GM23248 (cell line): Measurements from ENCODE around the gene MGAT5. TPM values are rescaled to one million over a fixed set of nuclear protein-coding genes. Genes with fewer than 3 reads are reported as not detected.

Experiments used
- DNase-seq: peaks from one replicate; pipeline ENCODE4 v3.0.0-alpha.2; 2015
- H2AFZ ChIP-seq: fragments of 200-600 bp; sonication (generic); 2 replicates; pipeline ENCODE4 v1.6.1; 2016; ENCODE audit warnings: antibody characterized with exemption
- H3F3A ChIP-seq: fragments of 200-600 bp; sonication (generic); 2 replicates; pipeline ENCODE4 v1.6.1; 2016; ENCODE audit warnings: mild to moderate bottlenecking, antibody characterized with exemption, mixed run types; ENCODE audit not compliant: insufficient read depth
- H3K27ac ChIP-seq: fragments of 200-600 bp; sonication (generic); 2 replicates; pipeline ENCODE4 v1.5.1; 2016; ENCODE audit warnings: mild to moderate bottlenecking
- H3K27me3 ChIP-seq: fragments of 200-600 bp; sonication (generic); replicated peaks from 2 replicates; pipeline ENCODE4 v1.6.1; 2016; ENCODE audit warnings: mild to moderate bottlenecking; ENCODE audit not compliant: insufficient read depth
- H3K36me3 ChIP-seq: fragments of 200-600 bp; sonication (generic); 2 replicates; pipeline ENCODE4 v1.6.1; 2016; ENCODE audit warnings: low read depth, mild to moderate bottlenecking
- H3K4me1 ChIP-seq: fragments of 200-600 bp; sonication (generic); 2 replicates; pipeline ENCODE4 v1.6.1; 2016; ENCODE audit warnings: mild to moderate bottlenecking; ENCODE audit not compliant: insufficient read depth
- H3K4me2 ChIP-seq: fragments of 200-600 bp; sonication (generic); one replicate; pipeline ENCODE4 v1.6.1; 2016; ENCODE audit warnings: mild to moderate bottlenecking; ENCODE audit not compliant: unreplicated experiment
- H3K4me3 ChIP-seq: fragments of 200-600 bp; sonication (generic); 2 replicates; pipeline ENCODE4 v1.5.1; 2016; ENCODE audit warnings: mild to moderate bottlenecking
- H3K79me2 ChIP-seq: fragments of 200-600 bp; sonication (generic); 2 replicates; pipeline ENCODE4 v1.6.1; 2016; ENCODE audit warnings: mild to moderate bottlenecking; ENCODE audit not compliant: insufficient read depth
- H3K9ac ChIP-seq: fragments of 200-600 bp; sonication (generic); 2 replicates; pipeline ENCODE4 v1.6.1; 2016; ENCODE audit warnings: mild to moderate bottlenecking
- H3K9me2 ChIP-seq: fragments of 200-600 bp; sonication (generic); 2 replicates; pipeline ENCODE4 v1.6.1; 2016; ENCODE audit warnings: mixed run types, mild to moderate bottlenecking, moderate library complexity; ENCODE audit not compliant: insufficient read depth
- H3K9me3 ChIP-seq: fragments of 200-600 bp; sonication (generic); one replicate; pipeline ENCODE4 v1.6.1; 2017; ENCODE audit warnings: low read depth
- H4K20me1 ChIP-seq: fragments of 200-600 bp; sonication (generic); 2 replicates; pipeline ENCODE4 v1.6.0; 2016; ENCODE audit not compliant: insufficient read depth
- EZH2 ChIP-seq: fragments of 200-600 bp; sonication (generic); IDR thresholded peaks from 2 replicates; pipeline ENCODE4 v1.6.1; 2018; ENCODE audit warnings: antibody characterized with exemption, mild to moderate bottlenecking; ENCODE audit not compliant: insufficient read depth, poor library complexity, severe bottlenecking
- EZH2phosphoT487 ChIP-seq: fragments of 200-600 bp; sonication (generic); IDR thresholded peaks from 2 replicates; pipeline ENCODE4 v1.6.1; 2018; ENCODE audit warnings: antibody characterized with exemption, moderate library complexity, mild to moderate bottlenecking, low read depth; ENCODE audit not compliant: insufficient read depth
- WGBS, 2 experiments: methylation state at CpG; one replicate each; pipeline ENCODE4 v1.1.6; 2015 to 2017; ENCODE audit warnings: low lambda C conversion rate in 2 of 2, low coverage in 1 of 2; ENCODE audit errors: missing lambda C conversion rate in 2 of 2; 5-methylcytosine and 5-hydroxymethylcytosine counted together
- in situ Hi-C: fragments of 300-500 bp; cut with MboI; formaldehyde crosslinking; loops from 2 replicates; pipeline ENCODE4 v1.15.0; 2020
- polyA plus RNA-seq: library from polyadenylated mRNA; unstranded; fragments of >200 nt; fragmentation: Nextera tagmentation; extraction: Ambion mirVana; gene quantifications from 2 replicates; pipeline ENCODE4 v1.2.1, GENCODE V29; 2016
- total RNA-seq: library from RNA; depleted of rRNA; stranded (reverse); fragments of >200 nt; shearing (Covaris generic); gene quantifications from 2 replicates; pipeline ENCODE4 v1.2.3, GENCODE V29; 2014

MGAT5 gene
- total and polyA plus RNA-seq, 2 experiments from 2014 or later: 1.8 to 15.9 TPM

DNA sequence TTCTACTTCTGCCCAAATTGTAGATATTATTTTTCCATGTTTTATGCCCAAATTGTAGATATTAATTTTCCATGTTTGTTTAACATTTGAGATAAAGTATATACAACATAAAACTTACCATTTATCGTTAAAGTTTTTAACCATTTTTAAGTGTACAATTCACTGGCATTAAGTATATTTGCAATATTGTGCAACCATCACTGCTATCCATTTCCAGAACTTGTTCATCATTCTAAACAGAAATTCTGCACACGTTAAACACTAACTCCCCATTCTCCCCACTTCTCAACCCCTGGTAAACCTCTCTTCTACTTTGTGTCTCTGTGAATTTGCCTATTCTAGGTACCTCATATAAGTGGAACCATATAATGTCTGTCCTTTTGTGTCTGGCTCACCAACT, 162.1 kb downstream of the MGAT5 start:
- no peak for DNase-seq
- H3K36me3 ChIP-seq: no peaks in the 10 kb centered on the region
- H2AFZ ChIP-seq: no peak overlapping the region
- H3K27me3 ChIP-seq: no peaks in the 10 kb centered on the region
- H3F3A ChIP-seq: peaks cover 8% of the 10 kb centered on the region; the same call in 1 of the 2 replicates
- H3K9ac ChIP-seq: no peak overlapping the region
- H3K79me2 ChIP-seq: no peaks in the 10 kb centered on the region
- no peaks in the 10 kb centered on the region for H3K9me2 ChIP-seq
- in situ Hi-C loops: loop anchor here (25.0 kb wide), 1 partner anchor 529 kb away; no protein-coding TSS in a partner anchor
- no peaks in the 10 kb centered on the region for H3K9me3 ChIP-seq
- H3K4me3 ChIP-seq: no peak overlapping the region
- 78 to 95% methylated on average over 2 of the region's 2 CpGs for WGBS, 2 experiments
- no peaks in the 10 kb centered on the region for H4K20me1 ChIP-seq
- TF ChIP-seq EZH2phosphoT487 (no peak), EZH2 (no peak)
- peaks cover 14% of the 10 kb centered on the region for H3K4me1 ChIP-seq
- H3K27ac ChIP-seq: no peak overlapping the region
- no peak overlapping the region for H3K4me2 ChIP-seq

DNA sequence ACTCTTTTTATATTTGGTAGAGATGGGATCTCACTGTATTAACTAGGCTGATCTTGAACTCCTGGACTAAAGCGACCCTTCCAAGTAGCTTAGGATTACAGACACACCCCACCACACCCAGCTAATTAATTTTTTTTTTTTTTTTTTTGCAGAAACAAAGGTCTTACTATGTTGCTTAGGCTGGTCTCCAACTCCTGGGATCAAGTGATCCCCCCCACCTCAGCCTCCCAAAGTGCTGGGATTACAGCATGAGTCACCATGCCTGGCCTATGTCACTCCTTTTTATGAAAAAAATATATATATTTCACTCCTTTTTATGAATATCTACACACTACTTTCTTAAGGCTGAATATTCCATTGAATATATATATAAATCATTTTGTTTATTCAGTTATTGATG, 162.8 kb downstream of the MGAT5 start:
- in situ Hi-C loops: loop anchor here (25.0 kb wide), 1 partner anchor 529 kb away; no protein-coding TSS in a partner anchor
- 100% methylated on average over 1 of the region's 1 CpG for WGBS, 2 experiments
- no peaks in the 10 kb centered on the region for H3K9me3 ChIP-seq
- no peak overlapping the region for H3K9ac ChIP-seq
- no peak overlapping the region for H2AFZ ChIP-seq
- no peaks in the 10 kb centered on the region for H3K36me3 ChIP-seq
- no peaks in the 10 kb centered on the region for H4K20me1 ChIP-seq
- DNase-seq: no peak
- no peak overlapping the region for H3K27ac ChIP-seq
- H3K9me2 ChIP-seq: no peaks in the 10 kb centered on the region
- no peaks in the 10 kb centered on the region for H3K79me2 ChIP-seq
- H3K27me3 ChIP-seq: no peaks in the 10 kb centered on the region
- no peak overlapping the region for H3K4me3 ChIP-seq
- H3F3A ChIP-seq: 0 out of 2 replicates have a peak, but pooled peaks cover 8% of the 10 kb centered on the region
- H3K4me1 ChIP-seq: peaks cover 8% of the 10 kb centered on the region; the same call in 1 of the 2 replicates
- H3K4me2 ChIP-seq: no peak overlapping the region
- TF ChIP-seq EZH2 (no peak), EZH2phosphoT487 (no peak)

DNA sequence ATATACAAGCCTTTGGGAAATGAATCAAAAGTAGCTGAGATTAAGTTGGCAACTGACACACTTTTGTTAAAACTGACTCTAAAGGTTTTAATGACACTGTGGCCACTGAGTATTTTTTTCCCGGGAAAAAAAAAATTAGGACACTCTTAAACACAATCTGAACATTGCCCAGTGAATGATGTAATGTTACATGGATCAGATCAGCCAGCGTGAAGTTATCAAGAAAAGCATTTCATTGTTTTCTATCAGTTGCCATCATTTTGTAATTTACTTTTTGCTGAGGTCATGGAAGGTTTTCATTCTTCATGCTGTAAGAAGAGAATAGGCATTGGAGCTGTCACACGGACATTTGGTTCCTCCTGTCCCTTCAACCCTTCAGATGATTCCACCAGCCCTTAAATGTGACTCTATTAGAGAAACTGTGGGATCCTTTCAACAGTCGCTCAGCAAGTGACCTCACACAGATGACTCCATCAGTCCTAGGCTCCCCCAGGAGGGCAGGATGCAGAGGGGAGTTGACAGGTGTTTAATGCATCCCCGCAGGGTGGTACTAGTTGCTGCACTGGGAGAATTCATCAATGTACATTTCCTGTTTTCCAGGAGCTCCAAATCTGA, 164.2 kb downstream of the MGAT5 start:
- Histone ChIP-seq H3K36me3 (no peaks in the 10 kb centered on the region), H3K4me1 (peaks cover 5% of the 10 kb centered on the region; the same call in 1 of the 2 replicates), H3K4me2 (no peak overlapping the region), H3F3A (0 out of 2 replicates have a peak, but pooled peaks cover 6% of the 10 kb centered on the region), H3K9me2 (no peaks in the 10 kb centered on the region), H3K27ac (no peak overlapping the region), H4K20me1 (no peaks in the 10 kb centered on the region), H3K9me3 (no peaks in the 10 kb centered on the region), H2AFZ (no peak overlapping the region), H3K9ac (no peak overlapping the region), H3K4me3 (no peak overlapping the region), H3K79me2 (no peaks in the 10 kb centered on the region), H3K27me3 (no peaks in the 10 kb centered on the region)
- WGBS, 2 experiments: 74 to 79% methylated on average over 5 of the region's 5 CpGs
- TF ChIP-seq EZH2phosphoT487 (no peak), EZH2 (no peak)
- no peak for DNase-seq
- in situ Hi-C loops: loop anchor here (25.0 kb wide), 1 partner anchor 531 kb away; no protein-coding TSS in a partner anchor

DNA sequence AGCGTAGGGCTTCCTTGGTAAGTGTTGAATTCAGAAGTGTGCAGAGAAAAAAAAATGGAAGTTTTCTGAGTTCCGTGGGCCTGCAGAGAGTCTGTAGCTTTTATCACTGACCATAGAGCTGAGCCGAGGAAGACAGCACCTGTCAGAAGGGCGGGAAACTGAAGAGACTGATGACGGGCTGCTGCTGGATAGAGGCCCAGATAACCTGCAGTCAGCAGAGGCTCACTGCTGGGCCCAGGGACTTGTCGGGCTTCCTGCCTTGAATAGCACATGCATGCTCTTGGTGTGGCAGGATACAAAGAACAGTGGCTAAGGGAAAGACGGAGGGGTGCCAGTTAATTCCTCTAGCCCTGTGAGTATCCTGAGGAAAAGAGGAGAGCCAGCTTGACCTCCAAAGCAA, 166.4 kb downstream of the MGAT5 start:
- no peaks in the 10 kb centered on the region for H3K9me2 ChIP-seq
- H3K27ac ChIP-seq: no peak overlapping the region
- H4K20me1 ChIP-seq: no peaks in the 10 kb centered on the region
- no peaks in the 10 kb centered on the region for H3K27me3 ChIP-seq
- H3K79me2 ChIP-seq: no peaks in the 10 kb centered on the region
- no peak overlapping the region for H2AFZ ChIP-seq
- H3K36me3 ChIP-seq: no peaks in the 10 kb centered on the region
- no peak overlapping the region for H3K4me3 ChIP-seq
- no peaks in the 10 kb centered on the region for H3K4me1 ChIP-seq
- no peaks in the 10 kb centered on the region for H3K9me3 ChIP-seq
- TF ChIP-seq EZH2phosphoT487: no peak
- TF ChIP-seq EZH2: no peak
- in situ Hi-C loops: loop anchor here (25.0 kb wide), 1 partner anchor 533 kb away; no protein-coding TSS in a partner anchor
- no peaks in the 10 kb centered on the region for H3F3A ChIP-seq
- no peak for DNase-seq
- 93 to 96% methylated on average over 7 of the region's 7 CpGs for whole genome bisulfite sequencing, 2 experiments
- H3K9ac ChIP-seq: no peak overlapping the region
- no peak overlapping the region for H3K4me2 ChIP-seq

DNA sequence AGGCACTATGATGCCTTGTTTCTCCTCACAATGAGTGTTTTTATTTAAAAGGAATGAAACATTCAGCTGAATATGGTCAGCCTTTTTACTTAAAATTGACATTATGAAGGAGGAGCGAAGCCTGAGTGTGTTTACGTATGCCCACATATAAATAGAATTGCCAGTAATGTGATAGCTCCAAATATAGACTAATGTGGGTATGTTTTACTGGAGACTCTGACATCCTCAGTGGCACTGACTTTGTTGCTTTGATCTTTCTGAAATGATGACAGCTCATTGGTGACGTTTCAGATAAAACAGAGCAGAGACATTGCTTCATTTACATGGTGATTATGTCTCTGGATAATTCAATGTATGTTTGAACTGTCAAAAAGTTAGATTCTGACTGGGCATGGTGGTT, 167.0 kb downstream of the MGAT5 start:
- no peaks in the 10 kb centered on the region for H3K79me2 ChIP-seq
- H3K9me2 ChIP-seq: no peaks in the 10 kb centered on the region
- no peak overlapping the region for H3K9ac ChIP-seq
- no peaks in the 10 kb centered on the region for H4K20me1 ChIP-seq
- in situ Hi-C loops: loop anchor here (25.0 kb wide), 1 partner anchor 534 kb away; no protein-coding TSS in a partner anchor
- no peak for DNase-seq
- no peak overlapping the region for H2AFZ ChIP-seq
- H3K4me3 ChIP-seq: no peak overlapping the region
- H3K4me2 ChIP-seq: no peak overlapping the region
- TF ChIP-seq EZH2 (no peak), EZH2phosphoT487 (no peak)
- no peaks in the 10 kb centered on the region for H3K27me3 ChIP-seq
- H3K9me3 ChIP-seq: no peaks in the 10 kb centered on the region
- no peaks in the 10 kb centered on the region for H3F3A ChIP-seq
- H3K36me3 ChIP-seq: no peaks in the 10 kb centered on the region
- WGBS, 2 experiments: 92 to 97% methylated on average over 3 of the region's 3 CpGs
- no peaks in the 10 kb centered on the region for H3K4me1 ChIP-seq
- no peak overlapping the region for H3K27ac ChIP-seq
